ENCODE results near the gene ANKMY1. TPM values are rescaled to one million over a fixed set of nuclear protein-coding genes. Genes with fewer than 3 reads are reported as not detected.

ANKMY1 gene
- total and polyA plus RNA-seq, 11 donors = 2.4 to 11.7 (median 5.5) TPM

DNA sequence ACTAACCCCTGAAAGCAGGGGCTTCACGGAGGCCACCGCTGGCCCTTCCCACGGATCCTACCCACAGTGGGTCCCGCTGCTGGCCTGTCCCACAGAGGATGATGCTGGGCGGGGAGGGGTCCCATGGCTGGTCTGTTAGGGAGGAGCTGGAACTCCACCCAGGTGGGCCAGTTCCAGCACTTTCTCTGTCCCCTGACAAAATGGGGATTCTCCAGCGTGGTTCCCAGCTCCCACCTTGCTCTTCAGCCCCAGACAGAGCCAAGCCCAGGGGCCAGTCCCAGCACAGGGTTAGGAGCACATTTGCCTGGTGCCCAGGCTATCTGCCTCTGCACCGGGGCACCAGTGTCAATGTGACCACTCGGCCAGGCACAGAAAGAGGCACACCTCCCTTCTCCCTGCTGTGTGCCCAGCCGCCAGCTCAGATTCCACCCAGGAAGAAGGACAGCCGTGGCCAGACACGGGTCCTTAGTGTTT, 50.0 kb downstream of the ANKMY1 start:
- DNase-seq (no peak), ATAC-seq (no peak)
- Histone ChIP-seq H3K27me3 (no peaks in the 10 kb centered on the region), H3K9me3 (no peaks in the 10 kb centered on the region), H3K4me1 (no peaks in the 10 kb centered on the region), H3K4me3 (no peak overlapping the region), H3K36me3 (peaks cover 0 to 27% (median 0%) of the 10 kb centered on the region in 9 donors), H3K27ac (no peak overlapping the region)
- TF ChIP-seq, protein P1, sequence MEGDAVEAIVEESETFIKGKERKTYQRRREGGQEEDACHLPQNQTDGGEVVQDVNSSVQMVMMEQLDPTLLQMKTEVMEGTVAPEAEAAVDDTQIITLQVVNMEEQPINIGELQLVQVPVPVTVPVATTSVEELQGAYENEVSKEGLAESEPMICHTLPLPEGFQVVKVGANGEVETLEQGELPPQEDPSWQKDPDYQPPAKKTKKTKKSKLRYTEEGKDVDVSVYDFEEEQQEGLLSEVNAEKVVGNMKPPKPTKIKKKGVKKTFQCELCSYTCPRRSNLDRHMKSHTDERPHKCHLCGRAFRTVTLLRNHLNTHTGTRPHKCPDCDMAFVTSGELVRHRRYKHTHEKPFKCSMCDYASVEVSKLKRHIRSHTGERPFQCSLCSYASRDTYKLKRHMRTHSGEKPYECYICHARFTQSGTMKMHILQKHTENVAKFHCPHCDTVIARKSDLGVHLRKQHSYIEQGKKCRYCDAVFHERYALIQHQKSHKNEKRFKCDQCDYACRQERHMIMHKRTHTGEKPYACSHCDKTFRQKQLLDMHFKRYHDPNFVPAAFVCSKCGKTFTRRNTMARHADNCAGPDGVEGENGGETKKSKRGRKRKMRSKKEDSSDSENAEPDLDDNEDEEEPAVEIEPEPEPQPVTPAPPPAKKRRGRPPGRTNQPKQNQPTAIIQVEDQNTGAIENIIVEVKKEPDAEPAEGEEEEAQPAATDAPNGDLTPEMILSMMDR (IDR thresholded peaks at IDR 0.05) = no peak
- TF ChIP-seq POLR2A (IDR thresholded peaks at IDR 0.05) = no peak
- WGBS, 4 donors = 92 to 96% (median 95%) methylated on average over 5 to 11 of the region's 11 CpGs
- intact Hi-C loops (cut with DNase I) = loop anchor here in 1 of 10 donors (10.0 kb wide), 1 partner anchor 197 kb away; no protein-coding TSS in a partner anchor

DNA sequence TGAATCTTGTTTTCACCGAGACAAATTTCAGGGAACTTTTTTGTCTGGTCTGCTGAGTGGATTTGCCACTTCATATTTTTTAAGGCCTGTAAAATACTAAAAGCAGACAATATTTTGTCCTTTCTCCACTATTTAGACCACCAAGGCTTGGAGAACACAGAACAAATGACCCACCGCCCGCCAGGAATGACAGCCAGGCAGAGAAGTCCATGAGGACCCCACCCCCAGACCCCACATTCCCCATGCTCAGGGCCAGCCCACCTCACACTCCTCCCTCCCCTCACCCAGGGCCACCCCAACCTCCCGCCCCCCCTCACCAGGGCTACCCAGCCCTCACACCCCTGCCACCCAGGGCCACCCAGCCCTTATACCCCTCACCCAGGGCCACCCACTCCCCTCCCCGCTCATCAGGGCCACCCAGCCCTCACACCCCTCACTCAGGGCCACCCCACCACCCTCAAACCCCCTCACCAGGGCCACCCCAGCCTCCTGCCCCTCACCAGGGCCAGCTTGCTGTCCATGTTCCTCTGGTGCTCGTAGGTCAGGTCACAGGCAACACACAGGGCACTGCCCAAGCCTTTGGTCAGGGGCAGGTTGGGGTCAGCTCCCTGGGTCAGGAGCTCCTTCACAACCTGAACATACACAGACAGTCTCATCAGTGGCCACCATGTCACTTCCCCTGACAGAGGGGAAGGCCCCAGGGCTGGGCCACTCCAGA, 50.6 kb downstream of the ANKMY1 start:
- intact Hi-C loops (cut with DNase I) = loop anchor here in 1 of 10 donors (10.0 kb wide), 1 partner anchor 198 kb away; no protein-coding TSS in a partner anchor
- no peak overlapping the region for H3K4me3 ChIP-seq
- ATAC-seq (no peak), DNase-seq (no peak)
- TF ChIP-seq, protein P1 (IDR thresholded peaks at IDR 0.05) = no peak
- no peak for TF ChIP-seq POLR2A (IDR thresholded peaks at IDR 0.05)
- H3K9me3 ChIP-seq = no peaks in the 10 kb centered on the region
- 95 to 97% (median 96%) methylated on average over 5 to 6 of the region's 6 CpGs for WGBS, 4 donors
- H3K36me3 ChIP-seq = peaks cover 0 to 21% (median 0%) of the 10 kb centered on the region in 9 donors
- H3K27ac ChIP-seq = no peak overlapping the region
- H3K27me3 ChIP-seq = no peaks in the 10 kb centered on the region
- H3K4me1 ChIP-seq = no peaks in the 10 kb centered on the region

DNA sequence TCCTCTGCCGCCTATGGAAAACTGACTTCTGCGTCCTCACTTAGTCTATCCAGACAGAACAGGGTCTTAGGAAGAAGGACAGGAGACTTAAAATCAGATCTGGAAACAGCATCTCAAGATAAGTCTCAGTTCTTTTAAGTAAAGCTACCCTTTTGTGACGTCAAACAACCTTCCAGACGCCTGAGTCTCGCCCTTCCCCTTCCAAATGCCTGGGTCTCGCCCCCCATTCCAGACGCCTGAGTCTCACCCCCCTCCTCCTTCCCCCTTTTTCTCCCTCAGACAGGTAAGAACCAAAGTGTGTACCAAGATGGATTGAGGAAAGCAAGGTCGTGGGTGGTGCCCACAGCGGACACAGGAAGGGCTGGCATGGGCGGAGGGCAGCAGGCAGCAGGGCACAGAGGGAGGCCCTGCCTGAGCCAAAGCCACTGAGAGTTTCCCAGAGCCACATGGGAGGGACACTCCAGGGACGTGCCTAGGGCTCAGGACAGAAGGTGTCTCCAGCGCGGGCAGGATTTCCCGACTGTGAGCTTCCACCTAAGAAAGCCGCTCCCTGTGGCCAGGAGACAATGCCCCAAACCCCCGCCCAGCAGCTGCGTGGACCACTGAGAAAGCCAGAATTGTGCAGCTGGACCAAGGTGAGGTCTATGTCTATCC, 51.3 kb downstream of the ANKMY1 start:
- no peak overlapping the region for H3K4me3 ChIP-seq
- no peak for ATAC-seq
- TF ChIP-seq POLR2A (IDR thresholded peaks at IDR 0.05) = no peak
- TF ChIP-seq, protein P1 (IDR thresholded peaks at IDR 0.05) = no peak
- no peaks in the 10 kb centered on the region for H3K27me3 ChIP-seq
- intact Hi-C loops (cut with DNase I) = loop anchor here in 1 of 10 donors (10.0 kb wide), 1 partner anchor 198 kb away; no protein-coding TSS in a partner anchor
- no peaks in the 10 kb centered on the region for H3K4me1 ChIP-seq
- peaks cover 0 to 15% (median 0%) of the 10 kb centered on the region in 9 donors for H3K36me3 ChIP-seq
- H3K9me3 ChIP-seq = no peaks in the 10 kb centered on the region
- H3K27ac ChIP-seq = no peak overlapping the region
- DNase-seq = no peak
- 86 to 90% (median 89%) methylated on average over 13 to 17 of the region's 17 CpGs for WGBS, 4 donors

DNA sequence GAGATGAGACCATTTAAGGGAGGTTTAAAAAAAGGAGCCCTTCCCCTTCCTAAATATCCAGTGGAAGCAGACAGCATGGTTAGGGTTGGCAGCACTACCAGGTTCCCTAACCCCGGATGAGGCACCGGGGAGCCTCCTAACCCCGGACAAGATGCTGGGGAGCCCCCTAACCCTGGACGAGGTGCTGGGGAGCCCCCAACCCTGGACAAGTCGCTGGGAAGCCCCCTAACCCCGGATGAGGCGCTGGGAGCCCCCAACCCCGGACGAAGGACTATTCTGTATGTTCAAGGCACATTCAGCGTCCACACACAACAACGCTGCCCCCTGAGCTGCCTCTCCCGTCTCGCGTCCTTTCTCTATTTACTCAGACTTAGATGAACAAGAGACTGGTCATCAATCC, 51.9 kb downstream of the ANKMY1 start:
- Histone ChIP-seq H3K27me3 (no peaks in the 10 kb centered on the region), H3K9me3 (no peaks in the 10 kb centered on the region), H3K4me3 (no peak overlapping the region), H3K27ac (no peak overlapping the region), H3K36me3 (peaks cover 0 to 8% (median 0%) of the 10 kb centered on the region in 9 donors), H3K4me1 (no peaks in the 10 kb centered on the region)
- TF ChIP-seq, protein P1 (IDR thresholded peaks at IDR 0.05) = no peak
- no peak for TF ChIP-seq POLR2A (IDR thresholded peaks at IDR 0.05)
- intact Hi-C loops (cut with DNase I) = loop anchor here in 1 of 10 donors (10.0 kb wide), 1 partner anchor 199 kb away; no protein-coding TSS in a partner anchor
- WGBS, 4 donors = 83 to 89% (median 85%) methylated on average over 9 to 14 of the region's 14 CpGs
- DNase-seq (no peak), ATAC-seq (no peak)
